ENCODE measurements around the gene PGAP3. TPM values are rescaled to one million over a fixed set of nuclear protein-coding genes. Genes with fewer than 3 reads are reported as not detected.

Gene PGAP3
- total RNA-seq, 1 donor from 2014 or later = 9.7 TPM

DNA sequence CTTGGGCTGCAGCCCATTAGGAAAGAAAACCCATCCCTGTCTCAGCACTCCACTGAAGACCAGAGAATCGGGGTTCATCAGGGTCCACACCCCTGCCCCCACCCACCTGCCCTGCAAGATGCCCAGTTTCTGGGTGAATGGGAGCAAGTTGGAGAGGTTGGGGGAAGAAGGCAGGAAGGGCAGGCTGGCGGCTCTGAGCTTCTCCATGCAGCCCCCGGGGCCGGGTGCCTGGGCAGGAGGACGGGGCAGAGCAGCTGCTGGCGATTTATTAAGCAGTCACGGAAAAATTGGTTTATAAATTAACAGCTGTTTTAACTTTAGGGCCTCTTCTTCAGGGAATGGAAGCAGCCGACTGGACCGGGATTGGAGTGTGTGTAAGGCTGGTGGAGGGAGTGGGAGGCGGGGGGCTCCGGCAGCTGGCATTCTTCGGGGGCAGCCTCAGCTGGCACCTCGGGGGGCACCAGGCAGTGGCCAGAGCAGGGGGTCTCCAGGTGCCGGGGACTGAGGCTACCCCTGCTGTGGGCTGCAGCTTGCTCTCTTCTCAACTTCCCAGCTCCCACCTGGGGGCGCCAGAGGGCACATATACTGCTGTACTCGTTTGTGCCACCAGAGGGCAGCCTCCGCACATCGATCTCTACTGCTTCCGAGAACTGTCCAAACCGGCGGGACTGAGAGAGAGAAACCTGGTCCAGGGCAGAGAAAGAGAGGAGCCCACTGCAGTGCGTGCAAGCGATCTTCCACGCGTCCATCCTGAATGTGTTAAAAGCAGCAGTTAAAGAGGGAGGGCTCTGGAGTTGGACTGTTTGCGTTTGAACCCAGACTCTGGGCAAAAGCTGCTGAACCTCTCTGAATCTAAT lies 66.1 kb downstream of the PGAP3 start:
- DNase-seq = peak; percentile 87

Small RNA genes lying within 50 kb of the gene (small RNA-seq; reads per million reads assigned to genes)
- gene MIR4728 (ENCODE audit: low replicate concordance) = 0.17 reads per million

Other genes starting within 250 kb of the PGAP3 start
- 22.1 TPM for gene MED1, start 236.8 kb downstream of the PGAP3 start, total RNA-seq
- gene CDK12, start 226.6 kb downstream of the PGAP3 start, total RNA-seq = 33.1 TPM
- not detected for gene NEUROD2, start 80.1 kb downstream of the PGAP3 start, total RNA-seq
- 12.8 TPM for gene PPP1R1B, start 61.1 kb downstream of the PGAP3 start, total RNA-seq
- gene STARD3, start 50.9 kb downstream of the PGAP3 start, total RNA-seq = 15.8 TPM
- 20.7 TPM for gene TCAP, start 22.7 kb downstream of the PGAP3 start, total RNA-seq
- gene PNMT, start 19.6 kb downstream of the PGAP3 start, total RNA-seq = not detected
- gene ERBB2, start 12.0 kb upstream of the PGAP3 start, total RNA-seq = 61.1 TPM
- 11.1 TPM for gene MIEN1, start 42.5 kb upstream of the PGAP3 start, total RNA-seq
- 8.8 TPM for gene GRB7, start 49.9 kb upstream of the PGAP3 start, total RNA-seq
- gene IKZF3, start 176.3 kb upstream of the PGAP3 start, total RNA-seq = 0.39 TPM
- gene ZPBP2, start 180.1 kb upstream of the PGAP3 start, total RNA-seq = not detected
- gene GSDMB, start 230.6 kb upstream of the PGAP3 start, total RNA-seq = 24.0 TPM
- gene ORMDL3, start 239.5 kb upstream of the PGAP3 start, total RNA-seq = 62.8 TPM
- gene LRRC3C, start 239.7 kb upstream of the PGAP3 start, total RNA-seq = not detected

Data from skin of body (tissue), 3 donors.